A549 (cell line): Measurements from ENCODE around the gene ARL4D.

Source experiments
- CTCF ChIP-seq: fragments of >200 bp; sonication (Bioruptor Twin); formaldehyde crosslinking; IDR thresholded peaks from 3 replicates; pipeline ENCODE4 v1.5.1; 2016
- ESRRA ChIP-seq: fragments of 150-350 bp; IDR thresholded peaks from 2 replicates; pipeline ENCODE4 v1.6.1; 2014; ENCODE audit warnings: mild to moderate bottlenecking, low read length, borderline replicate concordance
- JUN ChIP-seq, 2 experiments: fragments of >200 bp; sonication (Bioruptor Twin); formaldehyde crosslinking; IDR thresholded peaks; 2 replicates in 1 of 2; 3 replicates in 1 of 2; pipeline ENCODE4 v1.6.1; 2016 to 2017
- NFE2L2 ChIP-seq: fragments of 150-350 bp; conservative IDR thresholded peaks from 2 replicates; pipeline ENCODE4 v1.6.1; 2014; ENCODE audit warnings: low read length
- POLR2A ChIP-seq: IDR thresholded peaks from 2 replicates; pipeline ENCODE4 v1.6.1; 2012; ENCODE audit warnings: mild to moderate bottlenecking, low read length
- RFX5 ChIP-seq: fragments of 450-650 bp; IDR thresholded peaks from 2 replicates; pipeline ENCODE4 v1.7.1; 2014; ENCODE audit warnings: antibody characterized with exemption, mild to moderate bottlenecking, moderate library complexity

- TF ChIP-seq CTCF (no peak), RFX5 (no peak), NFE2L2 (no peak), ESRRA (no peak), POLR2A (no peak), JUN (IDR thresholded peaks at IDR 0.05) (no peak)
Measured at GRCh38 chr17:43384476-43384862, 14.3 kb upstream of the ARL4D start.
